NCI-H345 treated with DMSO at 0.1 percent for 48 hours (cell line): ENCODE data around the gene CSMD2.

Experiments
- DNase-seq: peaks from one replicate; lab custom pipeline; 2025; ENCODE audit not compliant: unreplicated experiment; lab: John Stamatoyannopoulos, UW

Gene CSMD2

GRCh38 chr1:33823830-33824229, 341.2 kb downstream of the CSMD2 start:
- DNase-seq: no peak

DNA sequence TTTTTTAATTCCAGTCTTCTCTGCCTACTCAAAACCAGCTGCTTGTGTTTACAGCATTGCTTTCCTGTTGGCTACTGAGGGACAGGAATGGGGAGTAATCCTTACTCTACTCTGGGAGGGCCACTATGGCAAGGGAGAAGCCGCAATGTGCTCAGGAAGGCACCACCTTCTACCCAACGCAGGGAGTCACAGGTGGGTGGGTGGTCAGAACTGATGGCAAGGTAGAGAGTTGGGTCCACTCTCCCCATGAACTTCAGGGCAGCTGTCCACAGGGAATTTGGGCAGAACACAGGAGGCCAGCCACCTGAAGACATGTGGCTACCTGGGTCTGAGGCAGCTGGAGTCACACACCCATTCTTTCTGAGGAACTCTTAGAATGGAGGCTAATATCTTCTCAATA, 341.6 kb downstream of the CSMD2 start:
- no peak for DNase-seq

- no peak for DNase-seq
Observed at GRCh38 chr1:33822396-33822795, 342.6 kb downstream of the CSMD2 start.

- no peak for DNase-seq
Observed at GRCh38 chr1:33821291-33821690, 343.7 kb downstream of the CSMD2 start.

DNA sequence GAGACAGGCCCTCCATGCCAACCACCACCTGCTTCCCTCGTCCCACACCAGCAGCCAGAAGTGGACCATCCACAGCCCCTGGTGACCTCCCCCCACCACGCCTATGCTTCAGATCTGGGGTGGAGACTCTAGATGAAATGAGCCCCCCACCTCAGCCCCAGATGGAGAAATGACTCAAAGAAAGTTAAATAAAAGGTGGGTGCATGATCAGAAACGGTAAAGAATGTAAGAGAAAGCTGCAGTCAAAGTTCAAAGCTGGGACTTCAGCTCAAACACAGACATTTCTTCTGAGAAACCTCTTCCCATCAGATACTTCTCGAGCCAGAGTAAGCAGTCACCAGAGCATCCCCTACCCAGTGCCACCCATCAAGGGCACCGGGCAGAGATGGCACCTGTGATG, 344.2 kb downstream of the CSMD2 start:
- DNase-seq: no peak

GRCh38 chr1:33819913-33820311, 345.1 kb downstream of the CSMD2 start:
- DNase-seq: no peak

GRCh38 chr1:33819290-33819912, 345.6 kb downstream of the CSMD2 start:
- no peak for DNase-seq

DNA sequence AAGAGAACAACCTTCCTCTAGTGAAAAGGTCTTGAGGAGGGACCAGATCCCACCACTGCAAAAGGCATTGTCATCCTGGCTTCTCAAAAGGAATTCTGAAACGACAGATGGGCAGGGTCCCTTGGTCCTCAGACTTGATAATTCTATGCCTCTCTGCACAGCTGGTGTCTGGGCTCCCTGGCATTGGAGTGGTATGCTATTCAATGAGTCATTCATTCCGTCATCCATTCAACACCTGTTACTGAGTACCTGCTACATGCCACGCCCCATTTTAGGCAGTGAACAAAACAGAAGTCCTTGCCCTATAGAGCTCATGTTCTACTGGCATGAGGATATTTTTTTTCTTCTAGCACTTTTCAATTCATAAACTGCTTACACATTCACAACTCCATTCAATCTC, 347.0 kb downstream of the CSMD2 start:
- peak; percentile 67 for DNase-seq

DNA sequence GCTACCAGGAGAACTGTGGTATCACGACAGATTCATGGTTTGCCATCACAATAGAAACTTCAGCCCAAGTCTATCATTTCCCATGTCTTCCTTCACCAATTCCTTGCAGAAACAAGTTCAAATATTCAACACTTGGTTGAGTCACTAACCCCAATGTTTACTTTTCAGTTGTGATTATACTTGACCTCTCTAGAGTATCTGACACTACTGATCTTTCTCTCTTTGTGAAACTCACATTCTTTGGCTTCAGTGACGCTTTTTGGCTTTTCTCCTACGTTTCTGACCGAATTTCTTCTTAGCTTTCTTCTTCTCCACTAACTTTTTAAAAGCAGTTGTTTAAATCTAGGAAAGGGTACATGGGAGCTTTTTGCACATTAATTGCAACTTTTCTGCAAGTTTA, 350.0 kb downstream of the CSMD2 start:
- no peak for DNase-seq

DNA sequence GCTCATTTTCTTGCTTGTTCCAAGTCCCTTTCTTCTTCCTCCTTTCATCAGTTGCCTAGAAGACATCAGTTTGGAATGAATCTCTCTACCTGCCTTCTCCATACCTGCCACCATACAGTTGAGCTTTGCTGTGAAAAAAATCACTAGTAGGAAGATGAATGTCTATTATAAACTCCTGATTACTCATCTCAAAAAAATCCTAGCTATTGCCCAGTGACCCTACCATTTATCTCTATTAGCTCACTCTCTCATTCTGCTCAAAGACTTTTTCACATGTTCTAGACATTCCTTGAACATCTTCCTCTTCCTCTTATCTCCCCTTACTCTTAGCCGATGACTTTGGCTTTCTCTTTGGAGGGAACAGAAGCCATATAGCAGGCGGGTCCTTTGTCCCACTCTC, 350.9 kb downstream of the CSMD2 start:
- no peak for DNase-seq

- no peak for DNase-seq
Observed at GRCh38 chr1:33810571-33810970, 354.5 kb downstream of the CSMD2 start.

- no peak for DNase-seq
Observed at GRCh38 chr1:33805988-33806387, 359.0 kb downstream of the CSMD2 start.

DNA sequence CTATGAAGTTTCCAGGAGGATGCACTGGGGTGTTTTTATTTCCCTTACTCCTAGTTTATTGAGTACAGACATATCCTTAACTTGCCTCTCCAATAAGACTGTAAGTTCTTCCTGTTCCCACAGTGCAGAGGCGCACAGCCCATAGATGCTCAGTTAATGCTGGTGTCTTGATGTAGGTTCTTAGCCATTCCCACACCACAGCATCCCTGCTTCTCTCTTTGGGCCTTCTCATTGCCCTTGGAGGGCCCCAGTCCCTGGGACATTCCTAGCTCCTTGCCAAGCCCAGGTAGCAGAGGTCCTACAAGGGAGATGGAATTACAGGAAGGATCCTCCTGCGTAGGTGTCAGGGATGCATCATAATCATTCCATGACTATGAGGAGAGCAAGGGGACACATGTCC, 362.8 kb downstream of the CSMD2 start:
- DNase-seq: no peak

DNA sequence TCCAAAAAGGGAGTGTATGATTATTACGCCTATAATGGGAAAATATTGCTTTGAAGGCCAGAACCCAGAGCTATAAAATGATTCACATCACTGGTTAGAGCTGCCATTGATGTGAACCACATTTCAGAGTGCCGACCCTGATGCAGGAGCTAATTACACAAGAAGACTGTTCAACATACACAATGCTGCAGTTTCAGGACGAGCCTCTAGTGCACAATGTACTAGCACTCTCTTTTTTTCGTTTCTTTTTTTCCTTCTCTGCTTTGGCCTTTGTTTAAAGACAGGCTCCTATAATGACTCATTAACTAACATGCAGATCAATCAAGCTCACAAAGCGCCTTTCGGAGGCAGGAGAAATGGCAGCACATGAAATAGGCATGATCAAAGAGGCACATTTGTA, 367.2 kb downstream of the CSMD2 start:
- no peak for DNase-seq

DNA sequence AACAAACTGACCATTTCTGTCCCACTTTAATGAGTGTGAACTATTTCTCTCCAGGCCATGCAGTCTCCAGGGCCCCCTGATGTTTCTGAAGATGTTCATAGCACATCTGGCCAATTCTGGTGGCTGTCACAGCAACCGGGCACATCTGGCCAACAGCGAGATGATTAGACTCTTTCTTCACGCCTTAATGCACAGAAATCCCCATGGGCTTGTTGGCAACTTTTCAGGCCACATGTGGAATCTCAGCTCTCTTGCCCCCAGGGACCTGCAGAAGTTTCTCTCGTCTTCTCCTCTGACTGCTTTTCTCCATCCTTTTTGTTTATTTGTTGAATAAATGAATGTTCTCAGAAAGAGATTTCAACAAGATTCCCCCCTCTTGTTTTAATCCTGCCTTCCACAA, 372.4 kb downstream of the CSMD2 start:
- DNase-seq: no peak

DNA sequence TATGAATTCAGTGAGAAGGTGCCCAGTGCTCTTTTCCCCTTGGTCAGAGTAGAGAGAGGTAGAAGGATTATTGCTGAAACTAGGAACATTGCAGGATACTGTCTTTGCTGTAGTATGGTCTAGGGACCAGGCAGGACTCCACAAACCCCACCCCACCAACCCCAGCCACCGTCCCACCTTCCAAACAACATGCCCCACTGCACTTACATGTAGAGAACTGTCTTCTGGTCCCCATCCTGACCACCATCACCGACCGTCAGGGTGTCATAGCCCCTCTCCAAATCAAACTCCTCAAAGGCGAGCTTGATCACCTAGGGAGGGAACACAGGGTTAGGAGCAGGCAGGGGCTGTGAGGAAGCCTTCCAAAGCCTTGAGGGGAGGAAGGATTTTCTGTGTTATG, 372.8 kb downstream of the CSMD2 start:
- no peak for DNase-seq

- no peak for DNase-seq
Observed at GRCh38 chr1:33791251-33791650, 373.8 kb downstream of the CSMD2 start.

DNA sequence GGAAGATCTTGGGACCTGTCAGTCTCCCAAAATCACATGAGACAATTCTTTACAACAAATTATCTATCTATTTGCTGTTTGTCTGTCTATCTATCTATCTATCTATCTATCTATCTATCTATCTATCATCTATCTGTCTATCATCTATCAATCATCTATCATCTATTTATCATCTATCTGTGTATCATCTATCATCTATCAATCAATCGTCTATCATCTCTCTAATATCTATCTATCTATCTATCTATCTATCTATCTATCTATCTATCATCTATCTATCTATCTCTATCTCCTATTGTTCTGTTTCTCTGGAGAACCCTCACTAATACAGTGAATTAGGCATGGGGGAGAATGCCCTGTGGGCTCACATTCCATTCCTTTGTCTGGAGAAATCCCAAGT, 374.5 kb downstream of the CSMD2 start:
- DNase-seq: no peak

DNA sequence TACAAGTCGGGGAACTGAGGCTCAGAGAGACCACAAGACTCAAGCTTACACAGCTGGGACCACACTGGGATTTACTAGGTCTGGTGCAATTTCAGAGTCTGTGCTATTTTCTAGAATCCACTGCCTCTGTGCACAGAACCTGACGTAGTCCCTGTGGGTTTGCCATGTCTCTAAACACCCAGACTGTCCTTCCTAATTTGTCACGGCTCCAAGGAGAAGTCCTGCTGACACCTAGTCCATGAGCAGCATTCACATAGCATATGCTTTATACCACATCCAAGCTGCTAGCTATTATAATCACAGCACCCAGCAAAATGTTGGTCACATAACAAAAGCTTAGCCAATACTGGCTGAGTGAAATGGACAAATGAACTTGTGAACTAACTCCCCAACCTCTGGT, 380.2 kb downstream of the CSMD2 start:
- DNase-seq: no peak

GRCh38 chr1:33782776-33783175, 382.3 kb downstream of the CSMD2 start:
- DNase-seq: no peak

DNA sequence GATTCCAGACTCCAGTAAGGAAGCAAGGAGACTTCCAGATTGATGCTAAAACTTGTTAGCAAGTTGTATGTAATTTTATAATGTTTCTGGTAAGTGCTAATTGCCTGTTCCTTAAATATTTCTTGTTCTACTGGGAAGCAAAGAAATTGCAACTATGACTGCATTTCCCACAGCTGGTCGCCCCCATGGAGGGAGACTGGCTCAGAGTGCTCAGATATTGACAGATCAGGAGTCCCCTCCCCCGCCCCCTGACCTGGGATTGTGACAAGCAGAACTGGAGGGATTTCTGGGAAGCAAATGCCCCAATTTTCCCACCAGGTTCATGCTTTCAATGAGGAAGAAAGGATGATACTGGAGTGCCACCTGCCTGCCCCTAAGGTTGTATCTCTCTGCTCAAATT, 383.4 kb downstream of the CSMD2 start:
- no peak for DNase-seq

- DNase-seq: no peak
Observed at GRCh38 chr1:33777337-33777736, 387.7 kb downstream of the CSMD2 start.

GRCh38 chr1:33768821-33769220, 396.2 kb downstream of the CSMD2 start:
- DNase-seq: no peak

DNA sequence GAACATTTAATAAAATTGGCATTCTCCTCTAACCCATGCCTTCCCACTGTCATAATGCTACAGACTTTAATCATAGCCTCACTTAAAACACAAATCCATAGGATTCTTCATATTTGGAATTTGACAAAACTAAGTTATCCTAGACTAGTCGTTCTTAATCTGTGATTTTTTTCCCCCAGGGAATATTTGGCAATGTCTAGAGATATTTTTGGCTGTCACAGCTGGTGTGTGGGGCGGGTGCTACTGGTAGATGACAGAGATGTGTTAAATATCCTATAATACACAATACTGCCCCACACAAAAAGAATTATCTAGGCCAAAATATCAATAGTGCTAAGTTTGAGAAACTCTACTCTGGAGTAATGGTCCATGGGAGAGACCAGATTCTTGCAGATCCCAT, 396.9 kb downstream of the CSMD2 start:
- no peak for DNase-seq
